ENCODE data around the gene HRAS. TPM values are rescaled to one million over a fixed set of nuclear protein-coding genes. Genes with fewer than 3 reads are reported as not detected.

The HRAS gene
- total and polyA plus RNA-seq, 2 donors (not counting 1 experiment from before 2014, with no cell fraction given), result 63.5 to 86.0 TPM

DNA sequence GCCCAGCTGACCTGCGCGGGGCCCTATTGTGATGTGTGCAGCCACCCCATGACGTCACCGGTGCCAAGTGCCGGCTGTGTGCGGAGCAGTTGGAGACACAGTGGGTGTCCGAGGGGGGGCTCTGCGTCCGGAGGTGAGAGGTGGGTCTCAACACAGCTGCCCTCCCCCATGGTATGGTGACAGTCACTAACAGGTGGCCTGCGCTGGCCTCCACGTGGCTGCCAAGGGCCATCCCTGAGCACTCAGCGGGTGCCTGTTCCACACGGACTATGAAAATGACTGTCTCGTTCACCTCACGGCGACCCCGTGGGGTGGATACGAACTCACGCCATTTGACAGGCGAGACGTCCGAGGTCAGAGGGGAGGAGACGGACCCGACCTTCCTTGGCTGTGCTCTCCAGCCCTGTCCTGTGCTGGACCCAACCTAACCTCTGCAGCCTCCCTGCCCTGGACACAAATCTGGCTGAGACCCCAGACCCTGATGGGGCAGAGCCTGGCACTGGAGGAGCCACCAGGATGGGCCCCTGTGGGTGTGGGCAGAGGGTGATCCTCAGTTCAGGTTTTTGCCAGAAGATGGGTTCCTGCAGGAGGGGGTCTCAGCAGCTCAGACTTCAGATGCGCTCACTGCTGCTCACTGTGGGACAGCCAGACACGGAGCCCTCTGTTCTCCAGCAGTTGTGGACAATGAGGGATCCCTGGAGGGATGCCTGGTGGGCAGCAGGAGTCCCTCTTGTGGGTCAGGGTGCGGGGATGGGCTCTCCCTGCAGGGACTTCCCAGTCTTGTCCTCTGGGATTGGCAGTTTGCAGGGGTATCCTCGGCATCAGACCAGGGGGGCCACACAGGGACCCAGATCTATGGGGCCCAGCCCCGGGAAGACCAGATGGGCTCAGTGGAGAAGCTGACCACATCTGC is 6.3 kb downstream of the HRAS start:
- H3K27ac Mint-ChIP-seq, result no peak overlapping the region
- Histone ChIP-seq H3K4me2 (replicated peaks; ENCODE audit: low read depth, low read length, poor library complexity, severe bottlenecking) (no peak overlapping the region), H4K20me1 (ENCODE audit: control insufficient read depth, insufficient read depth, low read length, poor library complexity, severe bottlenecking) (peaks cover 28% of the 10 kb centered on the region), H3K27ac (ENCODE audit: low read length in 2 of 2) (no peak overlapping the region), H2AFZ (ENCODE audit: insufficient read depth, low read depth, low read length, poor library complexity, severe bottlenecking) (no peak overlapping the region), H3K4me1 (ENCODE audit: control insufficient read depth in 2 of 2, insufficient read depth in 2 of 2, low read length in 2 of 2) (peaks cover 0 to 3% of the 10 kb centered on the region in 2 donors), H3K79me2 (ENCODE audit: control insufficient read depth, insufficient read depth, low read length) (peaks cover 6% of the 10 kb centered on the region), H3K9me3 (ENCODE audit: control extremely low read depth in 1 of 3, control insufficient read depth in 2 of 3, insufficient read depth in 1 of 3, low read length in 2 of 3) (no peaks in the 10 kb centered on the region), H3K36me3 (replicated peaks in 1 of 2; ENCODE audit: control extremely low read depth in 1 of 2, control insufficient read depth in 1 of 2, extremely low read depth in 1 of 2, insufficient read depth in 2 of 2, low read length in 1 of 2) (peaks cover 0 to 25% of the 10 kb centered on the region in 2 experiments), H3K4me3 (ENCODE audit: control extremely low read depth in 1 of 5, extremely low read depth in 1 of 5, insufficient read depth in 1 of 5, low read depth in 2 of 5, low read length in 4 of 5) (no peak overlapping the region), H3K27me3 (replicated peaks in 1 of 4; ENCODE audit: control extremely low read depth in 1 of 4, control insufficient read depth in 3 of 4, insufficient read depth in 4 of 4, low read length in 3 of 4) (no peaks in the 10 kb centered on the region), H3K9ac (ENCODE audit: low read length) (no peak overlapping the region)
- ATAC-seq (ENCODE audit: low read depth) (no peak), DNase-seq (peak; percentile 22)
- TF ChIP-seq EZH2 (IDR thresholded peaks at IDR 0.05; ENCODE audit: borderline replicate concordance, insufficient read depth, low read depth, low read length, poor library complexity, severe bottlenecking), result no peak
- TF ChIP-seq, protein P1, sequence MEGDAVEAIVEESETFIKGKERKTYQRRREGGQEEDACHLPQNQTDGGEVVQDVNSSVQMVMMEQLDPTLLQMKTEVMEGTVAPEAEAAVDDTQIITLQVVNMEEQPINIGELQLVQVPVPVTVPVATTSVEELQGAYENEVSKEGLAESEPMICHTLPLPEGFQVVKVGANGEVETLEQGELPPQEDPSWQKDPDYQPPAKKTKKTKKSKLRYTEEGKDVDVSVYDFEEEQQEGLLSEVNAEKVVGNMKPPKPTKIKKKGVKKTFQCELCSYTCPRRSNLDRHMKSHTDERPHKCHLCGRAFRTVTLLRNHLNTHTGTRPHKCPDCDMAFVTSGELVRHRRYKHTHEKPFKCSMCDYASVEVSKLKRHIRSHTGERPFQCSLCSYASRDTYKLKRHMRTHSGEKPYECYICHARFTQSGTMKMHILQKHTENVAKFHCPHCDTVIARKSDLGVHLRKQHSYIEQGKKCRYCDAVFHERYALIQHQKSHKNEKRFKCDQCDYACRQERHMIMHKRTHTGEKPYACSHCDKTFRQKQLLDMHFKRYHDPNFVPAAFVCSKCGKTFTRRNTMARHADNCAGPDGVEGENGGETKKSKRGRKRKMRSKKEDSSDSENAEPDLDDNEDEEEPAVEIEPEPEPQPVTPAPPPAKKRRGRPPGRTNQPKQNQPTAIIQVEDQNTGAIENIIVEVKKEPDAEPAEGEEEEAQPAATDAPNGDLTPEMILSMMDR (IDR thresholded peaks at IDR 0.05), result no peak
- H3K27me3 Mint-ChIP-seq, result no peaks in the 10 kb centered on the region
- 92% methylated on average over 29 of the region's 29 CpGs for WGBS (ENCODE audit: insufficient coverage)
- no peaks in the 10 kb centered on the region for H3K9me3 Mint-ChIP-seq (ENCODE audit: insufficient read depth)
- H3K4me1 Mint-ChIP-seq, result peaks cover 3% of the 10 kb centered on the region
- ChIA-PET CTCF (interaction anchor here (1.0 kb wide), 1 partner anchor 10 kb away, joined by 3 read pairs; no protein-coding TSS in a partner anchor), POLR2A (no interaction called here)
- intact Hi-C loops (cut with micrococcal nuclease), result no loop called here
- H3K4me3 Mint-ChIP-seq, result no peak overlapping the region

All from B cell (primary cell).